HepG2 (cell line): ENCODE results near the gene DPEP3. TPM values are rescaled to one million over a fixed set of nuclear protein-coding genes. Genes with fewer than 3 reads are reported as not detected.
A peak's percentile ranks its signal among the peaks of the same experiment; 100 is the strongest.

ENCODE experiments used
- DZIP1 ChIP-seq: sonication (generic); formaldehyde crosslinking; IDR thresholded peaks from 2 replicates; pipeline ENCODE4 v1.5.0; 2020; ENCODE audit warnings: mild to moderate bottlenecking, missing genetic modification reagents
- HMGA1 ChIP-seq: sonication (generic); formaldehyde crosslinking; conservative IDR thresholded peaks from 2 replicates; pipeline ENCODE4 v1.4.0; 2020; ENCODE audit warnings: missing genetic modification reagents
- PTBP1 ChIP-seq: fragments of 200-400 bp; formaldehyde crosslinking; IDR thresholded peaks from 2 replicates; pipeline ENCODE4 v1.6.1; 2018; ENCODE audit warnings: low read length, low read depth; ENCODE audit not compliant: poor library complexity, severe bottlenecking
- RERE ChIP-seq: IDR thresholded peaks from 2 replicates; pipeline ENCODE4 v1.6.1; 2016; ENCODE audit warnings: low read depth, missing genetic modification reagents, missing compliant biosample characterization
- SMC3 ChIP-seq: IDR thresholded peaks from 2 replicates; pipeline ENCODE4 v1.6.1; 2011; ENCODE audit warnings: low read length, improper control_type of control experiment
- TARDBP ChIP-seq: sonication (generic); formaldehyde crosslinking; IDR thresholded peaks from 2 replicates; pipeline ENCODE4 v1.8.0; 2022; ENCODE audit warnings: mild to moderate bottlenecking, missing genetic modification reagents
- U2AF1 ChIP-seq: fragments of 200-400 bp; formaldehyde crosslinking; optimal IDR thresholded peaks from 2 replicates; pipeline ENCODE3; 2017; ENCODE audit warnings: mild to moderate bottlenecking, low read depth, low read length
- ZBED4 ChIP-seq: sonication (generic); formaldehyde crosslinking; IDR thresholded peaks from 2 replicates; pipeline ENCODE4 v1.4.0; 2020; ENCODE audit warnings: missing genetic modification reagents, borderline replicate concordance
- ZFP41 ChIP-seq: sonication (generic); formaldehyde crosslinking; IDR thresholded peaks from 2 replicates; pipeline ENCODE4 v1.4.0; 2020; ENCODE audit warnings: mild to moderate bottlenecking, missing genetic modification reagents, borderline replicate concordance
- ZNF18 ChIP-seq: sonication (generic); formaldehyde crosslinking; IDR thresholded peaks from 2 replicates; pipeline ENCODE4 v1.8.0; 2022; ENCODE audit warnings: mild to moderate bottlenecking, missing genetic modification reagents; ENCODE audit not compliant: insufficient replicate concordance
- ZNF891 ChIP-seq: sonication (generic); formaldehyde crosslinking; IDR thresholded peaks from 2 replicates; pipeline ENCODE4 v1.5.0; 2020; ENCODE audit warnings: mild to moderate bottlenecking, missing genetic modification reagents
- polyA plus RNA-seq, 8 experiments: library from polyadenylated mRNA; depleted of rRNA in 3 of 8; stranded (reverse) in 7 of 8; unstranded in 1 of 8; fragments of >200 nt; fragmentation: Illumina TruSeq in 4 of 8; extraction: Trizol in 4 of 8; gene quantifications; 2 replicates each; pipeline versions ENCODE4 v1.2.1 to v1.2.3, GENCODE V29; 2011 to 2016; ENCODE audit warnings: low read depth in 4 of 8, missing spikeins in 1 of 8, mixed read lengths in 1 of 8; ENCODE audit not compliant: insufficient read depth in 1 of 8
- total RNA-seq, 5 experiments: library from RNA; depleted of rRNA; stranded (reverse); fragments of >200 nt; fragmentation: Illumina TruSeq; extraction: Trizol; gene quantifications; 2 replicates each; pipeline ENCODE4 v1.2.3, GENCODE V29; 2016; ENCODE audit warnings: low read depth in 1 of 5

The DPEP3 gene
- total and polyA plus RNA-seq, 2 of the 13 experiments (the other 11 are each of a cell fraction or from before 2014, with no cell fraction given) = not detected

GRCh38 chr16:67935101-67935401, 45.2 kb downstream of the DPEP3 start (continued):
- TF ChIP-seq RERE (CRISPR knock-in tag) = no peak
- TF ChIP-seq ZNF891 (CRISPR knock-in tag) = peak; percentile 93
- no peak for TF ChIP-seq ZBED4
- TF ChIP-seq ZNF18 (CRISPR knock-in tag) = peak; percentile 74
- no peak for TF ChIP-seq HMGA1
- no peak for TF ChIP-seq PTBP1
- no peak for TF ChIP-seq ZFP41 (CRISPR knock-in tag)
- TF ChIP-seq TARDBP (CRISPR knock-in tag) = no peak
- TF ChIP-seq DZIP1 (CRISPR knock-in tag) = peak; percentile 96; the same call in 1 of the 2 replicates
- peak; percentile 12 for TF ChIP-seq U2AF1
- no peak for TF ChIP-seq SMC3
